Stomach (tissue), 9 donors: ENCODE results near the gene RRAS2. TPM values are rescaled to one million over a fixed set of nuclear protein-coding genes. Genes with fewer than 3 reads are reported as not detected.
"Not testable (repeated sequence)": the region's sequence is repeated elsewhere in the genome, so short reads cannot be mapped to it uniquely, and the experiment has no call there.

Source experiments
- DNase-seq, 2 donors: peaks; one replicate each; pipeline versions ENCODE4 v3.0.0 to v3.0.0-alpha.2; 2013 to 2019
- H3K27ac ChIP-seq, 5 donors: fragments of 200-600 bp in 4 of 5; sonication (generic) in 4 of 5; one replicate each; pipeline ENCODE4 v1.5.1; 2013 to 2019; ENCODE audit warnings: mild to moderate bottlenecking in 1 of 5, moderate library complexity in 1 of 5
- H3K27me3 ChIP-seq, 3 donors: fragments of 200-600 bp; sonication (generic); one replicate each; pipeline ENCODE4 v1.5.1; 2017 to 2019; ENCODE audit warnings: mixed run types in 1 of 3
- H3K36me3 ChIP-seq, 4 donors: fragments of 200-600 bp; sonication (generic); 1 replicate in 3 of 4; 2 replicates in 1 of 4; pipeline ENCODE4 v1.5.1; 2016 to 2019
- H3K4me1 ChIP-seq, 4 donors: fragments of 200-600 bp; sonication (generic); one replicate each; pipeline ENCODE4 v1.5.1; 2016 to 2019
- H3K4me3 ChIP-seq, 4 donors: fragments of 200-600 bp; sonication (generic) in 3 of 4; one replicate each; pipeline ENCODE4 v1.5.1; 2016 to 2019; ENCODE audit warnings: mild to moderate bottlenecking in 1 of 4
- H3K9me3 ChIP-seq, 4 donors: fragments of 200-600 bp; sonication (generic); one replicate each; pipeline ENCODE4 v1.5.1; 2016 to 2019
- EP300 ChIP-seq: sonication (generic); formaldehyde crosslinking; IDR thresholded peaks from one replicate; pipeline ENCODE4 v1.6.1; 2017; ENCODE audit warnings: antibody characterized with exemption
- POLR2A ChIP-seq, 4 donors: fragments of 450-650 bp; IDR thresholded peaks; one replicate each; pipeline ENCODE4 v1.6.1; 2016; ENCODE audit warnings: antibody characterized with exemption in 4 of 4, control low read depth in 2 of 4, mild to moderate bottlenecking in 1 of 4, moderate library complexity in 1 of 4
- POLR2AphosphoS5 ChIP-seq, 3 donors: sonication (generic); formaldehyde crosslinking; IDR thresholded peaks; one replicate each; pipeline ENCODE4 v1.6.1; 2016; ENCODE audit warnings: antibody characterized with exemption in 3 of 3
- WGBS, 5 donors: extraction: QIAGEN DNeasy Blood & Tissue Kit in 3 of 5; methylation state at CpG; one replicate each; pipeline versions ENCODE4 v1.1.5 to v1.1.7; 2013 to 2018; 5-methylcytosine and 5-hydroxymethylcytosine counted together
- intact Hi-C: fragments of 100-400 bp; cut with DNase I; formaldehyde crosslinking; loops from one replicate; pipeline ENCODE4 v1.15.1; 2023; ENCODE audit warnings: low total_unique reads
- polyA plus RNA-seq, 3 donors: library from polyadenylated mRNA; stranded (reverse); fragments of 200-250 nt; gene quantifications; one replicate each; pipeline ENCODE4 v1.2.3, GENCODE V29; 2013
- total RNA-seq, 5 donors: library from RNA; depleted of rRNA; stranded (reverse); fragments of >200 nt; gene quantifications; one replicate each; pipeline versions ENCODE4 v1.1.0 to v1.2.3, GENCODE V29; 2014 to 2016
- TF ChIP-seq, protein P1 (sequence below), 7 experiments: fragments of 450-650 bp in 4 of 7; fragments of 200-600 bp in 3 of 7; sonication (generic) in 3 of 7; IDR thresholded peaks; one replicate each; pipeline ENCODE4 v1.5.1; 2016 to 2019; ENCODE audit warnings: antibody characterized with exemption in 7 of 7, control low read depth in 2 of 7, mild to moderate bottlenecking in 1 of 7
- donor health status: healthy with polysubstance abuse.
- donor health status: Bipolar disorder and iron deficiency.
- donor health status: healthy.

RRAS2 gene
- total and polyA plus RNA-seq, 8 donors: 1.2 to 65.0 (median 19.3) TPM

DNA sequence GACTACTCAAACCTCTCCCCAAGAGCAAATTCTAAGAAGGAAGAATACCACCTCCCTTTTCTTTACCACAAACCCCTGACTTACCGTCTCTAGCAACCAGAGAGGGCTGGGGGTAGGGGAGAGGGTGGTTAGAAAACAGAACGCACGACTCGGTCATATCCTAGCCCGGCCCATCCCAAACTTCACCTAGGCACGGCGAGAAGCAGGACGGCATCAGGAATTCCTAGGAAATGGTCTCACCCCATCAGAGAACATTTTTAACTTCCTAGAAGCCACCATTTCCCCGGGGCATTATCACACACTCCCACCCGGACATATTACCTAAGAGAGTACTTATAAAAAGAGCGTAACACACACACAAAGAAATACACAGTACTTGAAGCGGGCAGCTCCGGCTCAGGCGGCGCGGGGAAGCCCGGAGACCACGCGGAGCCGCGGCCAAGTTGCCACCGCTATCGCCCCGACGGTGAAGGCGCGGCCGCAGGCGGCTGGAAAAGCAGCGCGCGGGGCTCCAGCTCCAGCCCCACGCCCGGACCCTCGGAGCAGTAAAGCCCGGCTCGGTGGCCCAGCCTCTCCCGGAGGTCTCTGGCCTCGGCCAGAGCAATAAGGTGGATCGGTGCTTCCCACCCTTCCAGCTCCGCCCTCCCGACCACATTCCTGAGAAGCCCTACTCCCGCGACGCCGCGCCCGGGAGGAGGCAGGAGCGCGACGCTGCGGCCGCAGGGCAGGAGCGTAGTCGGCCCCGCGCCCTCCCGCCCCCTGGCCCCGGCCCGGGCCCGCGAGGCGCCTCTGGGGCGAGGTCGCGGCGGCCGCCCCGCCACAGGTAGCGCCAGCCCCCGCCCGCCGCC lies 878 bp downstream of the RRAS2 start:
- TF ChIP-seq POLR2AphosphoS5 (IDR thresholded peaks at IDR 0.05) (peak in 1 of 3 donors; percentile 13), POLR2A (IDR thresholded peaks at IDR 0.05) (no peak), EP300 (no peak)
- Histone ChIP-seq H3K4me3 (peak overlapping the region; percentile 81 to 94 (median 87)), H3K9me3 (no peaks in the 10 kb centered on the region), H3K4me1 (peaks cover 6 to 27% (median 19%) of the 10 kb centered on the region in 4 donors), H3K27ac (peak overlapping the region; percentile 76 to 92 (median 89)), H3K27me3 (peaks cover 0 to 6% (median 0%) of the 10 kb centered on the region in 3 donors), H3K36me3 (no peaks in the 10 kb centered on the region)
- intact Hi-C loops: no loop called here
- DNase-seq: peak; percentile 63 to 91
- 0 to 1% (median 1%) methylated on average over 21 to 73 of the region's 73 CpGs for WGBS, 5 donors

DNA sequence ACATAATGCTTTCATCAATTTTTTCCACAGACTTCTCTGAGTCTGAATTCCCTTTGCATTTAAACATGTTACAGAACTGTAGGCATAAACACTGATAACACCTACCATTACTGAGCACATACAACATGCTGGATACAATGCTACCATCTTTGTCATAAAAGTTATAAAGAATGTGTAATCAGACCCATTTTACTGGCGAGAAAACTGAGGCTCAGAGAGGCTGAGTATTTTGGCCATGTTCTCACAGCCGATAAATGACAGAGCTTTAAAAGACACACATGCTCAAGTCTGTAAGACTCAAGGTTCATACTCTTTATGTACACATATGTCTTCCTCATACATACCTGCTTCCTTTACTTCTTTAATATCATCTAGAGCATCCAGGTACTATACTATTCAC lies 2.6 kb downstream of the RRAS2 start:
- intact Hi-C loops: no loop called here
- H3K27me3 ChIP-seq: peaks cover 0 to 6% (median 0%) of the 10 kb centered on the region in 3 donors
- H3K9me3 ChIP-seq: no peaks in the 10 kb centered on the region
- H3K4me3 ChIP-seq: no peak overlapping the region
- TF ChIP-seq EP300 (no peak), POLR2A (IDR thresholded peaks at IDR 0.05) (no peak), POLR2AphosphoS5 (IDR thresholded peaks at IDR 0.05) (no peak)
- TF ChIP-seq, protein P1, sequence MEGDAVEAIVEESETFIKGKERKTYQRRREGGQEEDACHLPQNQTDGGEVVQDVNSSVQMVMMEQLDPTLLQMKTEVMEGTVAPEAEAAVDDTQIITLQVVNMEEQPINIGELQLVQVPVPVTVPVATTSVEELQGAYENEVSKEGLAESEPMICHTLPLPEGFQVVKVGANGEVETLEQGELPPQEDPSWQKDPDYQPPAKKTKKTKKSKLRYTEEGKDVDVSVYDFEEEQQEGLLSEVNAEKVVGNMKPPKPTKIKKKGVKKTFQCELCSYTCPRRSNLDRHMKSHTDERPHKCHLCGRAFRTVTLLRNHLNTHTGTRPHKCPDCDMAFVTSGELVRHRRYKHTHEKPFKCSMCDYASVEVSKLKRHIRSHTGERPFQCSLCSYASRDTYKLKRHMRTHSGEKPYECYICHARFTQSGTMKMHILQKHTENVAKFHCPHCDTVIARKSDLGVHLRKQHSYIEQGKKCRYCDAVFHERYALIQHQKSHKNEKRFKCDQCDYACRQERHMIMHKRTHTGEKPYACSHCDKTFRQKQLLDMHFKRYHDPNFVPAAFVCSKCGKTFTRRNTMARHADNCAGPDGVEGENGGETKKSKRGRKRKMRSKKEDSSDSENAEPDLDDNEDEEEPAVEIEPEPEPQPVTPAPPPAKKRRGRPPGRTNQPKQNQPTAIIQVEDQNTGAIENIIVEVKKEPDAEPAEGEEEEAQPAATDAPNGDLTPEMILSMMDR (IDR thresholded peaks at IDR 0.05): no peak
- H3K4me1 ChIP-seq: peaks cover 6 to 27% (median 19%) of the 10 kb centered on the region in 4 donors
- WGBS, 5 donors: 97 to 100% (median 99%) methylated on average over 2 of the region's 2 CpGs
- H3K36me3 ChIP-seq: no peaks in the 10 kb centered on the region
- no peak for DNase-seq
- no peak overlapping the region for H3K27ac ChIP-seq

DNA sequence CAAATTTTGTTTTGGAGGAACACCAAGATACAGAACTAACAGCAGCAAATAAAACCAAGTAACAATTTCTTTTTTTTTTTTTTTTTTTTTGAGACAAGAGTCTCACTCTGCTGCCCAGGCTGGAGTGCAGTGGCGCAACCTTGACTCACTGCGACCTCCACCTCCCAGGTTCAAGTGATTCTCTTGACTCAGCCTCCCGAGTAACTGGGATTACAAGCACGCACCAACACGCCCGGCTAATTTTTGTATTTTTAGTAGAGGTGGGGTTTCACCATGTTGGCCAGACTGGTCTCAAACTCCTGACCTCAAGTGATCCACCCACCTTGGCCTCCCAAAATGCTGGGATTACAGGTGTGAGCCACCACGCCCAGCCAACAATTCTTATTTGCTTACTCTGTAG lies 4.4 kb downstream of the RRAS2 start:
- not testable (repeated sequence) for DNase-seq
- WGBS, 5 donors: 93 to 99% (median 97%) methylated on average over 7 of the region's 7 CpGs

DNA sequence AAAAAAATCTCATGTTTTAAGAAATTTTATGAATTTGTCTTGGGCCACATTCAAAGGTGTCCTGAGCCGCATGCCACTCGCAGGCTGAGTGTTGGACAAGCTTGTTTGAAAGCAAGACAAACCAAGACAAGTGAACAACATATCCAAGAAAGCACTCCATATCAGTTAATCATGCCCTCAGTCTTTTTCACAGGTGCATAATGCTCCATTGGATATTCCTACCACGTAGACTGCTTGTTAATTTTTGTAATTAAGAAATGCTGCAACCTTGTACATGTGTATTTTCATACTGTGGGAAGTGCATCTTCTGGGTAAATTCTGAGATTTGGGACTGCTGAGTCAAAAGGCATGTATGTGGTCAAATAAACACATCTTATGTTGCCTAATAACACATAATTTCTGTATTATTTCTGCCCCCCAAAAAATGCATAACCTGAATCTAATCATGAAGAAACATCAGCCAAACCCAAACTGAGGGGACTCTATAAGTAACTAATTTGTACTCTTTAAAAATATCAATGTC lies 8.2 kb downstream of the RRAS2 start:
- no peaks in the 10 kb centered on the region for H3K9me3 ChIP-seq
- H3K4me3 ChIP-seq: no peak overlapping the region
- no peak for DNase-seq
- no peaks in the 10 kb centered on the region for H3K36me3 ChIP-seq
- intact Hi-C loops: no loop called here
- TF ChIP-seq, protein P1 (IDR thresholded peaks at IDR 0.05): no peak
- TF ChIP-seq EP300: no peak
- TF ChIP-seq POLR2AphosphoS5 (IDR thresholded peaks at IDR 0.05): no peak
- no peak for TF ChIP-seq POLR2A (IDR thresholded peaks at IDR 0.05)
- no peaks in the 10 kb centered on the region for H3K27me3 ChIP-seq
- peaks cover 0 to 4% (median under 1%) of the 10 kb centered on the region in 4 donors for H3K4me1 ChIP-seq
- 93 to 100% (median 96%) methylated on average over 3 of the region's 3 CpGs for WGBS, 5 donors
- H3K27ac ChIP-seq: no peak overlapping the region

More for the DNA sequence above, 4.4 kb downstream of the RRAS2 start:
- H3K27ac ChIP-seq, H3K4me3 ChIP-seq, H3K9me3 ChIP-seq, H3K36me3 ChIP-seq, H3K27me3 ChIP-seq, intact Hi-C loops: not testable (repeated sequence)
- H3K4me1 ChIP-seq: peaks cover 6 to 27% (median 19%) of the 10 kb centered on the region in 4 donors

DNA sequence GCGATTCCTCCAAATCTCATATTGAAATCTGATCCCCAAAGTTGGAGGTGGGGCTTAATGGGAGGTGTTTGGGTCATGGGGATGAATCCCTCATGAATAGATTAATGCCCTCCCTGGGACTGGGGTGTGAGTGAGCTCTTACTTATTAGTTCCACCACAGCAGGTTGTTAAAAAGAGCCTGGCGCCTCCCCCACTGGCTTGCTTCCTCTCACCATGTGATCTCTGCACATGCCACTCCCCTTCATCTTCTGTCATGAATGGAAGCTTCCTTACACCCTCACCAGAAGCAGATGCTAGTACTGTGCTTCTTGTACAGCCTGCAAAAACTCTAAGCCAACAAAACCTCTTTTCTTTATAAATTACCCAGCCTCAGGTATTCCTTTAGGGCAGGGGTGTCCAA lies 8.8 kb downstream of the RRAS2 start:
- H3K27ac ChIP-seq: no peak overlapping the region
- peaks cover 0 to 4% (median 2%) of the 10 kb centered on the region in 4 donors for H3K4me1 ChIP-seq
- intact Hi-C loops: no loop called here
- H3K9me3 ChIP-seq: no peaks in the 10 kb centered on the region
- H3K36me3 ChIP-seq: no peaks in the 10 kb centered on the region
- 80 to 95% (median 88%) methylated on average over 2 of the region's 2 CpGs for WGBS, 5 donors
- H3K4me3 ChIP-seq: no peak overlapping the region
- no peak for DNase-seq
- no peak for TF ChIP-seq POLR2A (IDR thresholded peaks at IDR 0.05)
- TF ChIP-seq EP300: no peak
- TF ChIP-seq, protein P1 (IDR thresholded peaks at IDR 0.05): no peak
- TF ChIP-seq POLR2AphosphoS5 (IDR thresholded peaks at IDR 0.05): no peak
- H3K27me3 ChIP-seq: no peaks in the 10 kb centered on the region
